Endothelial cell (in vitro differentiated cells): ENCODE data around the gene SNCG. TPM values are rescaled to one million over a fixed set of nuclear protein-coding genes. Genes with fewer than 3 reads are reported as not detected.
"Not testable (repeated sequence)": the region's sequence is repeated elsewhere in the genome, so short reads cannot be mapped to it uniquely, and the experiment has no call there.

Experiments
- DNase-seq: peaks from one replicate; pipeline ENCODE4 v3.0.0; 2021; ENCODE audit warnings: low spot score
- H3K27ac Mint-ChIP-seq: one replicate; pipeline ENCODE4 v1.8.0; 2021; ENCODE audit warnings: mixed read lengths, inconsistent platforms; ENCODE audit not compliant: unreplicated experiment
- H3K27me3 Mint-ChIP-seq: one replicate; pipeline ENCODE4 v1.8.0; 2021; ENCODE audit warnings: mild to moderate bottlenecking, moderate library complexity, mixed read lengths, inconsistent platforms; ENCODE audit not compliant: unreplicated experiment
- H3K36me3 Mint-ChIP-seq: one replicate; pipeline ENCODE4 v1.8.0; 2021; ENCODE audit warnings: mild to moderate bottlenecking, low read depth, mixed read lengths, inconsistent platforms; ENCODE audit not compliant: unreplicated experiment
- H3K4me1 Mint-ChIP-seq: one replicate; pipeline ENCODE4 v1.8.0; 2021; ENCODE audit warnings: mild to moderate bottlenecking, mixed read lengths, inconsistent platforms; ENCODE audit not compliant: unreplicated experiment
- H3K4me3 Mint-ChIP-seq: one replicate; pipeline ENCODE4 v1.8.0; 2021; ENCODE audit warnings: mild to moderate bottlenecking, mixed read lengths, inconsistent platforms; ENCODE audit not compliant: unreplicated experiment
- H3K9me3 Mint-ChIP-seq: one replicate; pipeline ENCODE4 v1.8.0; 2021; ENCODE audit warnings: mixed read lengths, inconsistent platforms; ENCODE audit not compliant: unreplicated experiment
- CTCF ChIP-seq: fragments of 200-600 bp; sonication (generic); IDR thresholded peaks from one replicate; pipeline ENCODE4 v1.5.0; 2021; ENCODE audit warnings: antibody characterized with exemption; ENCODE audit not compliant: unreplicated experiment
- total RNA-seq: library from RNA; stranded (reverse); fragmentation: NEBNext Ultra II Directional; extraction: Animal tissue kit (Norgen Biotek cat#: 25700); gene quantifications from one replicate; pipeline ENCODE4 v1.2.1, GENCODE V29; 2021; ENCODE audit not compliant: unreplicated experiment

The SNCG gene
- total RNA-seq, 1 donor from 2014 or later: 52.9 TPM

DNA sequence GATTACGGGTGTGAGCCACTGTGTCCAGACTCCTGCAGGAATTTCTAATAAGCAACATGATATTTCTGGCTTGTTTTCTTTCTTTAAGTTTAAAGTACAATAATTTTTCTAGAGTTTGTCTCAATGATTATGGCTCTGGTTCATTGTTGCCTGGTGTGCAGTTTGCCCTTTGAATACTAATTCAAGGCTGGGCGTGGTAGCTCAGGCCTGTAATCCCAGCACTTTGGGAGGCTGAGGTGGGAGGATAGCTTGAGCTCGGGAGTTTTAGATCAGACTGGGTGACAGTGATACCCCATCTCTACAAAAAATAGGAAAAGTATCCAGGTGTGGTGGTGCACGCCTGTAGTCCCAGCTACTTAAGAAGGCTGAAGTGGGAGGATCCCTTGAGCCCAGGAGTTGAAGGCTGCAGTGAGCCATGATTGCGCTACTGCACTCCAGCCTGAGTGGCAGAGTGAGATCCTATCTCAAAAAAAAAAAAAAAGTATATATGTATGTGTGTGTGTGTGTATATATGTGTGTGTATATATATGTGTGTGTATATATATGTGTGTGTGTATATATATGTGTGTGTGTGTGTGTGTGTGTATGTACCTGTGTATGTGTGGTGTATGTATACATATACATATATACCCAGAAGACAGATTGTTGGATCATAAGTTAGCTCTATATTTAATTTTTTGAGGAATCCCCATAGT lies 18.1 kb downstream of the SNCG start:
- no peak for TF ChIP-seq CTCF

GRCh38 chr10:86978457-86978856 lies 20.1 kb downstream of the SNCG start:
- H3K4me3 Mint-ChIP-seq, H3K9me3 Mint-ChIP-seq, H3K27ac Mint-ChIP-seq, H3K36me3 Mint-ChIP-seq, DNase-seq, H3K27me3 Mint-ChIP-seq, H3K4me1 Mint-ChIP-seq: not testable (repeated sequence)

More for the DNA sequence above, 18.1 kb downstream of the SNCG start:
- Mint-ChIP-seq H3K4me3 (no peak overlapping the region), H3K4me1 (peaks cover 4% of the 10 kb centered on the region), H3K36me3 (no peaks in the 10 kb centered on the region), H3K9me3 (no peaks in the 10 kb centered on the region), H3K27me3 (peaks cover 7% of the 10 kb centered on the region), H3K27ac (no peak overlapping the region)
- DNase-seq: no peak

DNA sequence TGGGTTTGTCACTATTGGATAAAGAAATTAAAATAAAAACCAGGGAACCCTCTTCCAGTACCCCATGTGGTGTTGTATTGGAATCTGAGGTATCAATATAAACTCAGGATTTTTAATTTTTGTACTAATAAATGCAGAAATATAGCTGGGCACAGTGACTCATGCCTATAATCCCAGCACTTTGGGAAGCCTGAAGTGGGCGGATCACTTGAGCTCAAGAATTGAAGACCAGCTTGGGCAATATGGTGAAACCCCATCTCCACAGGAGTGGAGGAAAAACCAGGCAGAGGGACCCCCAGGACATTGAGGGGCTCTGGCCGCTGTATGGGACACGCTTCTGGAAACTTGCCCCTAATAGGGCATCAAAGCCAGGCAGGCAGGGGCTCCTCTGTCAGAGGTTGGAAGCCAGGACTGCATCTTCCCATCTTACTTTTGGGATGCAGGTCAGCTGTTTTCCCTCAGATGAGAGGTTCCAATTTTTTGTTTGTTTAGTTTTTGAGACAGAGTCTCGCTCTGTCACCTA lies 21.0 kb downstream of the SNCG start:
- Mint-ChIP-seq H3K9me3 (no peaks in the 10 kb centered on the region), H3K27ac (no peak overlapping the region), H3K4me1 (no peaks in the 10 kb centered on the region), H3K36me3 (no peaks in the 10 kb centered on the region), H3K27me3 (peaks cover 3% of the 10 kb centered on the region), H3K4me3 (no peak overlapping the region)
- no peak for TF ChIP-seq CTCF
- DNase-seq: no peak

DNA sequence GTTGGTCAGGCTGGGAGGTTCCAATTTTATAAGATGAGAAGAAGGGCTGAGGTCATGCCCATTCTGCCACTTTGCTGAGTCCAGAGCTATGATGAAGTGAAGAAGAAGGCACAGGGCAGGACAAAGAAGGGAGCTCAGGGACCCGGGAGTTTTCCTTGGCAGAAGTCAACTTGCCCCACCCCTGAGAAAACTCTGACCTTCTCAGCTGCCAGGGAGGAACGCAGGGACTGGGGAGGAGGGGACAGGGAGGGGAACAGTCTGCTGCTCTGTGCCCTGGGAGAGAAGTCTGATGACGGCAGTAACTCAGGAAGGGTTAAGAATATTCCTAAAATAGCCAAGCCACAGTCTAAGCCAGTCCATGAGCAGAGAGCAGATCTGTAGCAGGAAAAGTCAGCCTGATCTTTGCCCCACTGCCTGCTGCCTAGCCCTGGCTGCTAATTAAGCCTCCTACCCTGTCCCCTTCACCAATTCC lies 21.6 kb downstream of the SNCG start:
- Mint-ChIP-seq H3K9me3 (no peaks in the 10 kb centered on the region), H3K27me3 (no peaks in the 10 kb centered on the region), H3K27ac (no peak overlapping the region), H3K4me1 (no peaks in the 10 kb centered on the region), H3K4me3 (no peak overlapping the region), H3K36me3 (no peaks in the 10 kb centered on the region)
- DNase-seq: no peak
- no peak for TF ChIP-seq CTCF

DNA sequence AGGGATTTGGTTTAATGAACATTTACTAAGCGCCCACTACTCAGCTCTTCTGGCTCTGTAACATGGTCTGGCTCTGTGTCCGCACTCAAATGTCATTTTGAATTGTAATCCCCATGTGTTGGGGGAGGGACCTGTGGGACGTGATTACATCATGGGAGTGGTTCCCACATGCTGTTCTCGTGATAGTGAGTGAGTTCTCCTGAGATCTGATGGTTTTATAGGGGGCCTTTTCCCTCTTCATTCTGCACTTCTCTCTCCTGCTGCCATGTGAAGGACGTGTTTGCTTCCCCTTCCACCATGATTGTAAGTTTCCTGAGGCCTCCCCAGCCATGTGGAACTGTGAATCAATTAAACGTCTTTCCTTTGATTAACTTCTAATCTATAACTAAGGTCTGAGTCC lies 22.6 kb downstream of the SNCG start:
- H3K9me3 Mint-ChIP-seq, H3K27ac Mint-ChIP-seq, H3K36me3 Mint-ChIP-seq, H3K4me1 Mint-ChIP-seq, DNase-seq, H3K27me3 Mint-ChIP-seq, H3K4me3 Mint-ChIP-seq: not testable (repeated sequence)

- Mint-ChIP-seq H3K27ac (no peak overlapping the region), H3K36me3 (no peaks in the 10 kb centered on the region), H3K4me1 (no peaks in the 10 kb centered on the region), H3K4me3 (no peak overlapping the region), H3K27me3 (no peaks in the 10 kb centered on the region), H3K9me3 (no peaks in the 10 kb centered on the region)
- no peak for DNase-seq
- TF ChIP-seq CTCF: no peak
Measured at GRCh38 chr10:86981716-86982115, 23.3 kb downstream of the SNCG start.

- not testable (repeated sequence) for H3K4me3 Mint-ChIP-seq, H3K36me3 Mint-ChIP-seq, H3K27ac Mint-ChIP-seq, H3K27me3 Mint-ChIP-seq, H3K9me3 Mint-ChIP-seq, H3K4me1 Mint-ChIP-seq, DNase-seq
Measured at GRCh38 chr10:86984498-86984897, 26.1 kb downstream of the SNCG start.
